GM23248 (cell line): ENCODE data around the gene RYR3.

Experiments
- EZH2 ChIP-seq: fragments of 200-600 bp; sonication (generic); IDR thresholded peaks from 2 replicates; pipeline ENCODE4 v1.6.1; 2018; ENCODE audit warnings: antibody characterized with exemption, mild to moderate bottlenecking; ENCODE audit not compliant: insufficient read depth, poor library complexity, severe bottlenecking
- EZH2phosphoT487 ChIP-seq: fragments of 200-600 bp; sonication (generic); IDR thresholded peaks from 2 replicates; pipeline ENCODE4 v1.6.1; 2018; ENCODE audit warnings: antibody characterized with exemption, moderate library complexity, mild to moderate bottlenecking, low read depth; ENCODE audit not compliant: insufficient read depth

- TF ChIP-seq EZH2phosphoT487: no peak
- no peak for TF ChIP-seq EZH2
These were observed 269.8 kb downstream of the RYR3 start for GRCh38 chr15:33580526-33580925.
